SKM-1 (cell line): Measurements from ENCODE around the gene KLK5.
"Not testable (repeated sequence)": the region's sequence is repeated elsewhere in the genome, so short reads cannot be mapped to it uniquely, and the experiment has no call there.

ENCODE experiments used
- DNase-seq: peaks from one replicate; lab custom pipeline; 2025; ENCODE audit not compliant: unreplicated experiment; lab: John Stamatoyannopoulos, UW

Gene KLK5

GRCh38 chr19:50952910-50953309 lies at the start of gene KLK5:
Gene KLK5 (minus strand): TSS chr19:50953038. CDS start chr19:50952657, 381 bp downstream.
- DNase-seq = no peak

- no peak for DNase-seq
Observed at GRCh38 chr19:51002089-51002532, 49.3 kb upstream of the KLK5 start.

- DNase-seq = no peak
Observed at GRCh38 chr19:51001515-51001914, 48.7 kb upstream of the KLK5 start, which contains the start of gene KLK8. Gene KLK8 (minus strand): TSS chr19:51001604. CDS start chr19:51001167, 437 bp downstream.

GRCh38 chr19:51000981-51001380 lies 48.1 kb upstream of the KLK5 start:
- DNase-seq = no peak

GRCh38 chr19:51000426-51000825 lies 47.6 kb upstream of the KLK5 start:
- DNase-seq = no peak

GRCh38 chr19:50998686-50999085 lies 45.8 kb upstream of the KLK5 start:
- DNase-seq = no peak

GRCh38 chr19:50998061-50998460 lies 45.2 kb upstream of the KLK5 start:
- no peak for DNase-seq

- DNase-seq = no peak
Observed at GRCh38 chr19:50994129-50994528, 41.3 kb upstream of the KLK5 start.

- no peak for DNase-seq
Observed at GRCh38 chr19:50992666-50993035, 39.8 kb upstream of the KLK5 start.

GRCh38 chr19:50984416-50984815 lies 31.6 kb upstream of the KLK5 start:
- not testable (repeated sequence) for DNase-seq

- no peak for DNase-seq
Observed at GRCh38 chr19:50983625-50984292, 30.9 kb upstream of the KLK5 start, which contains the start of gene KLK7. Gene KLK7 (minus strand): TSS chr19:50983917. CDS start chr19:50982399, 1,518 bp downstream.

- DNase-seq = no peak
Observed at GRCh38 chr19:50982186-50982585, 29.3 kb upstream of the KLK5 start.

- DNase-seq = no peak
Observed at GRCh38 chr19:50981587-50982146, 28.8 kb upstream of the KLK5 start.

GRCh38 chr19:50980208-50980607 lies 27.4 kb upstream of the KLK5 start:
- no peak for DNase-seq

- DNase-seq = no peak
Observed at GRCh38 chr19:50979758-50980157, 26.9 kb upstream of the KLK5 start.

GRCh38 chr19:50978772-50979390 lies 26.0 kb upstream of the KLK5 start:
- no peak for DNase-seq

GRCh38 chr19:50977626-50978025 lies 24.8 kb upstream of the KLK5 start:
- no peak for DNase-seq

- DNase-seq = no peak
Observed at GRCh38 chr19:50975766-50976165, 22.9 kb upstream of the KLK5 start.

GRCh38 chr19:50974702-50975556 lies 22.1 kb upstream of the KLK5 start:
- DNase-seq = no peak

- DNase-seq = no peak
Observed at GRCh38 chr19:50972795-50973376, 20.0 kb upstream of the KLK5 start.

- DNase-seq = not testable (repeated sequence)
Observed at GRCh38 chr19:50969810-50970209, 17.0 kb upstream of the KLK5 start.
